HG02623 (cell line): ENCODE data around the gene ADCYAP1.

Experiments
- ATAC-seq: cut with Tn5 transposase; IDR thresholded peaks from one replicate; pipeline ENCODE4 v1.9.1; 2021; ENCODE audit warnings: moderate library complexity; ENCODE audit not compliant: unreplicated experiment

The ADCYAP1 gene

GRCh38 chr18:959854-960253 is 55.2 kb downstream of the ADCYAP1 start:
- no peak for ATAC-seq
